Measurements from ENCODE around the gene ENDOV. TPM values are rescaled to one million over a fixed set of nuclear protein-coding genes. Genes with fewer than 3 reads are reported as not detected.

Gene ENDOV
- total RNA-seq, 1 experiment from 2014 or later: 10.4 TPM

GRCh38 chr17:80382446-80382845, 32.5 kb upstream of the ENDOV start:
- Histone ChIP-seq H3K4me1 (peaks cover 41% of the 10 kb centered on the region), H3K9me3 (replicated peaks) (no peaks in the 10 kb centered on the region), H3K27ac (peak overlapping the region; percentile 30), H3K36me3 (no peaks in the 10 kb centered on the region; the same call in 1 of the 2 replicates), H3K4me3 (no peak overlapping the region), H3K27me3 (no peaks in the 10 kb centered on the region)
- DNase-seq: peak; percentile 94 to 96

- Histone ChIP-seq H3K27me3 (no peaks in the 10 kb centered on the region), H3K36me3 (no peaks in the 10 kb centered on the region), H3K9me3 (replicated peaks) (no peaks in the 10 kb centered on the region), H3K27ac (peak overlapping the region; percentile 30), H3K4me3 (no peak overlapping the region), H3K4me1 (peaks cover 41% of the 10 kb centered on the region)
- DNase-seq: peak; percentile 60 to 76
Measured at GRCh38 chr17:80382956-80383355, 32.0 kb upstream of the ENDOV start.

GRCh38 chr17:80384078-80384960, 30.6 kb upstream of the ENDOV start:
- Histone ChIP-seq H3K36me3 (no peaks in the 10 kb centered on the region), H3K9me3 (replicated peaks) (no peaks in the 10 kb centered on the region), H3K27me3 (no peaks in the 10 kb centered on the region), H3K4me1 (peaks cover 54% of the 10 kb centered on the region), H3K4me3 (no peak overlapping the region), H3K27ac (no peak overlapping the region; the same call in 1 of the 2 replicates)
- no peak for DNase-seq

GRCh38 chr17:80385046-80385445, 29.9 kb upstream of the ENDOV start:
- no peak overlapping the region for H3K4me3 ChIP-seq
- no peaks in the 10 kb centered on the region for H3K27me3 ChIP-seq
- no peaks in the 10 kb centered on the region for H3K36me3 ChIP-seq
- H3K4me1 ChIP-seq: peaks cover 59% of the 10 kb centered on the region
- no peak overlapping the region for H3K27ac ChIP-seq
- H3K9me3 ChIP-seq (replicated peaks): no peaks in the 10 kb centered on the region
- no peak for DNase-seq

GRCh38 chr17:80386341-80386740, 28.6 kb upstream of the ENDOV start:
- DNase-seq: no peak
- no peak overlapping the region for H3K4me3 ChIP-seq
- H3K36me3 ChIP-seq: no peaks in the 10 kb centered on the region
- H3K27ac ChIP-seq: no peak overlapping the region
- no peaks in the 10 kb centered on the region for H3K9me3 ChIP-seq (replicated peaks)
- H3K4me1 ChIP-seq: peaks cover 67% of the 10 kb centered on the region
- H3K27me3 ChIP-seq: no peaks in the 10 kb centered on the region

GRCh38 chr17:80387071-80387470, 27.9 kb upstream of the ENDOV start:
- no peak overlapping the region for H3K27ac ChIP-seq
- DNase-seq: no peak
- peaks cover 60% of the 10 kb centered on the region for H3K4me1 ChIP-seq
- no peaks in the 10 kb centered on the region for H3K27me3 ChIP-seq
- no peaks in the 10 kb centered on the region for H3K9me3 ChIP-seq (replicated peaks)
- no peak overlapping the region for H3K4me3 ChIP-seq
- no peaks in the 10 kb centered on the region for H3K36me3 ChIP-seq

GRCh38 chr17:80388175-80388574, 26.8 kb upstream of the ENDOV start:
- H3K27ac ChIP-seq: no peak overlapping the region
- DNase-seq: no peak
- H3K36me3 ChIP-seq: no peaks in the 10 kb centered on the region
- no peaks in the 10 kb centered on the region for H3K27me3 ChIP-seq
- no peaks in the 10 kb centered on the region for H3K9me3 ChIP-seq (replicated peaks)
- no peak overlapping the region for H3K4me3 ChIP-seq
- H3K4me1 ChIP-seq: peaks cover 51% of the 10 kb centered on the region

- H3K27ac ChIP-seq: peak overlapping the region; percentile 79
- no peaks in the 10 kb centered on the region for H3K9me3 ChIP-seq (replicated peaks)
- no peak for DNase-seq
- no peaks in the 10 kb centered on the region for H3K27me3 ChIP-seq
- H3K4me3 ChIP-seq: no peak overlapping the region
- peaks cover 50% of the 10 kb centered on the region for H3K4me1 ChIP-seq
- no peaks in the 10 kb centered on the region for H3K36me3 ChIP-seq
Measured at GRCh38 chr17:80388601-80389000, 26.4 kb upstream of the ENDOV start.

- DNase-seq: peak; percentile 95 to 98
- Histone ChIP-seq H3K4me3 (peak overlapping the region; percentile 14), H3K27ac (peak overlapping the region; percentile 79), H3K9me3 (replicated peaks) (no peaks in the 10 kb centered on the region), H3K36me3 (no peaks in the 10 kb centered on the region), H3K27me3 (no peaks in the 10 kb centered on the region), H3K4me1 (peaks cover 44% of the 10 kb centered on the region)
Measured at GRCh38 chr17:80389011-80389995, 25.7 kb upstream of the ENDOV start.

- Histone ChIP-seq H3K27me3 (no peaks in the 10 kb centered on the region), H3K4me1 (peaks cover 39% of the 10 kb centered on the region), H3K9me3 (replicated peaks) (no peaks in the 10 kb centered on the region), H3K4me3 (no peak overlapping the region), H3K36me3 (no peaks in the 10 kb centered on the region), H3K27ac (no peak overlapping the region)
- no peak for DNase-seq
Measured at GRCh38 chr17:80393241-80393890, 21.6 kb upstream of the ENDOV start.

- Histone ChIP-seq H3K4me1 (peaks cover 33% of the 10 kb centered on the region), H3K36me3 (no peaks in the 10 kb centered on the region), H3K27me3 (no peaks in the 10 kb centered on the region), H3K9me3 (replicated peaks) (no peaks in the 10 kb centered on the region), H3K27ac (no peak overlapping the region), H3K4me3 (no peak overlapping the region)
- DNase-seq: no peak
Measured at GRCh38 chr17:80393961-80394360, 21.0 kb upstream of the ENDOV start.

GRCh38 chr17:80394629-80395216, 20.2 kb upstream of the ENDOV start:
- H3K27ac ChIP-seq: no peak overlapping the region
- no peak for DNase-seq
- H3K27me3 ChIP-seq: no peaks in the 10 kb centered on the region
- H3K4me3 ChIP-seq: no peak overlapping the region
- H3K36me3 ChIP-seq: no peaks in the 10 kb centered on the region
- no peaks in the 10 kb centered on the region for H3K9me3 ChIP-seq (replicated peaks)
- peaks cover 27% of the 10 kb centered on the region for H3K4me1 ChIP-seq

GRCh38 chr17:80395402-80396151, 19.4 kb upstream of the ENDOV start:
- Histone ChIP-seq H3K27ac (no peak overlapping the region), H3K4me1 (peaks cover 19% of the 10 kb centered on the region), H3K36me3 (no peaks in the 10 kb centered on the region), H3K27me3 (no peaks in the 10 kb centered on the region), H3K9me3 (replicated peaks) (no peaks in the 10 kb centered on the region), H3K4me3 (no peak overlapping the region)
- DNase-seq: no peak

All from SJCRH30 (cell line).